Activated CD8-positive, alpha-beta memory T cell treated with anti-CD3 and anti-CD28 coated beads for 36 hours (primary cell): Measurements from ENCODE around the gene GNAI3. TPM values are rescaled to one million over a fixed set of nuclear protein-coding genes. Genes with fewer than 3 reads are reported as not detected.

ENCODE experiments used
- CTCF ChIA-PET: fragments of 350-600 bp; sonication (Branson Sonifier 250); formaldehyde crosslinking; loops from one replicate; lab custom pipeline; 2021; ENCODE audit warnings: antibody characterized with exemption; lab: Charles Lee
- POLR2A ChIA-PET: fragments of 350-600 bp; sonication (Branson Sonifier 250); formaldehyde crosslinking; loops from one replicate; lab custom pipeline; 2021; ENCODE audit warnings: antibody characterized with exemption; lab: Charles Lee
- total RNA-seq, 2 experiments: library from RNA; stranded (reverse); gene quantifications; one replicate each; pipeline ENCODE4 v1.2.3, GENCODE V29; 2021

GNAI3 gene
- total RNA-seq, 2 experiments from 2014 or later, result 9.2 to 9.3 TPM

DNA sequence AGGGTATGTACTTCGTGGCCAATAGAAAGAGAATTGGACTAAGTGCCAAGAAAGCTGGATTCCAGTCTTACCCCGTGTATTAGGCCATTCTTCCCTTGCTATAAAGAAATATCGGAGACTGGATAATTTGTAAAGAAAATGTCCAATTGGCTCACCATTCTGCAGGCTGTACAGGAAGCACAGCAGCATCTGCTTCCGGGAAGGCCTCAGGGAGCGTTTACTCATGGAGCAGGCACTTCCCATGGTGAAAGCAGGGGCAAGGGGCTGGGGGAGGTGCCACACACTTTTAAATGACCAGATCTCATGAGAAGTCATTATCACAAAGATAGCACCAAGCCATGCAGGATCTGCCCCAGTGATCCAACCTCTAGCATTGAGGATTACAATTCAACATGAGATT lies 31.1 kb upstream of the GNAI3 start:
- POLR2A ChIA-PET, result no interaction called here
- CTCF ChIA-PET, result interaction anchor here (2.0 to 38.8 kb wide), 2 partner anchors 12 to 23 kb away, joined by 5 to 743 read pairs; partner anchors contain the start of gene CYB561D1

DNA sequence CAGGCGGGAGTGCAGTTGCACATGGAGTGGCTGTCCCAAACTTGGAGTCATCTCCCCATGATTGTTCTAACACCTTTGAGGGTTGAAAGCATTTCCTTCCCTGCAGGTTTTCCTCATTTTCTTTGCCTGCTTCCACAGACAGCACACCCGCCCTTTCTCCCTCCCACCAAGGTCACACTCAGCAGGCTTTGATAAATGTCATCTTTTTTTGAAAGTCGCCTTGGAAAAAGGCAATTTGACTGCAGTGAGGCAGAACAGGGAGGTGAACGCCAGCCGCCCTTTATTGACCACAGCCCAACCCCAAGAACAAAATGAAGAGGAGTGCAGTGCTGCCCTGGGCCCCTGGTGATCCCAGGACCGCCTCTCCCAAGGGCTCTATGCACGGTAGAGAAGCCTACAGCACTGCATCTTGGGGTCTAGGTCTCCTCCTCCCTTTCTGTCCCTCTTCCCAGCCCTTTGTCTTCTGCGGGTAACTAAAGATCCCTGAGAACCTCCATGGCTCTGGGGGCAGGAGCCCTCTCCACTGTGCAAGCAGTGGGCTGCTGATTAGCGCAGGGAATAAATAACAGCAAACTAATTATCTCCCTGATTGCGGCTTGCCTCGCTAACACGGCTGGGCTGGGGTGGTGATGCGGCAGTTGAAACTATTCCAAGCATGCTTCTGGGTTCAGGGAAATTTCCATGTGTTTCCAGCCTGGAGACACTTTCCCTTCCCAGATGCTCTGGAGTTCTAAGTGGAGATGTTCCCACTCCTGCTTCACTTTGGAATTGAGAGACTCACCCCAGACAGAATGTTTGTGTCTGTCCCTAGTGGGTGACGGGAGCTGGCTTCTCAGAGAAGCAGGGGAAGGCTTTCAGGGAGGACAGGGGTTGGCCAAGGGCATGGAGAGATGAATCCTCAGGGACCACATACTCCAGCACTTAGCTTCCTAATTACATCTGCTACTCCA lies 27.1 kb upstream of the GNAI3 start:
- ChIA-PET CTCF (interaction anchor here (1.8 to 38.8 kb wide), 3 partner anchors 8 to 20 kb away, joined by 5 to 743 read pairs (median 743); partner anchors contain the start of genes AMIGO1, ATXN7L2 and CYB561D1), POLR2A (no interaction called here)

DNA sequence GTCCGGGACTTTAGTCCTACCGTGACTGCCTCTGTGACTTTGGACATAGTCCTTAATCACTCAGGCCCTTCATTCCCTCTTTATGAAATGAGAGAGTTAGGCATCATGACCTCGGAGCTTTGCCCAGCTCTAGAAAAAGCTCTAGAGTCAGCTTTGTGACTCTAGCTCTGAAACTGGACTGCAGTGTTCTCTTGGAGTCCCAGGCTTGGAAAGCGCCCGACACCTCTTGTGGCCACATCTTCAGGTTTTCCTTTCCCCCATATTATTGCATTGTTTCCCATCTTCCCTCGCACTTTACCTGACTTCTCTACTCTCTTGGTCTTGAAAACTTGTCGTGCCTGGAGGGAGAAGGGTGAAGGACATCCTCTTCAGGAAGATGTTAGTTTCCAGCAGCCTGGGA lies 26.4 kb upstream of the GNAI3 start:
- POLR2A ChIA-PET, result no interaction called here
- CTCF ChIA-PET, result interaction anchor here (1.8 to 15.4 kb wide), 2 partner anchors 10 to 21 kb away, joined by 5 to 743 read pairs; partner anchors contain the start of genes AMIGO1, ATXN7L2 and CYB561D1

DNA sequence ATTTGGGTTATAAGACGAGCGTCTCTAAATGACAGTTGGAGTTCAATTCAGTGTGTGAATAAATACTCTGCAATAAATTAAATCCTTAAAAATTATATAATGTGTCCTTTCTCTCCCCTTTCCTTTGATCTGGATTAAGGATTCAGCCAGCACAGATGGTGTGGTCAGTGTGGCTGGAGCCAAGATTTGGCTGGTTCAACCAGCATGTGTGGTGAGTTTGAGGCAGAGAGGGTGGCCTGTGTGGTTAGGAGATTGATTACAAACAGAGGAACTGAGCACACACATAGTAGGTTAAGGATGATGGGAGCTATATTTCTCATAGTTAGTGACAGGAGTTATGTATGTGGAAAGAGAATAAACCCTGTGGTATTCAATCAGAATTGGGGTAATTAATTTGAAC lies 24.7 kb upstream of the GNAI3 start:
- CTCF ChIA-PET, result interaction anchor here (1.3 to 15.4 kb wide), 3 partner anchors 9 to 23 kb away, joined by 3 to 743 read pairs (median 3); partner anchors contain the start of genes AMIGO1, ATXN7L2 and CYB561D1
- POLR2A ChIA-PET, result no interaction called here

DNA sequence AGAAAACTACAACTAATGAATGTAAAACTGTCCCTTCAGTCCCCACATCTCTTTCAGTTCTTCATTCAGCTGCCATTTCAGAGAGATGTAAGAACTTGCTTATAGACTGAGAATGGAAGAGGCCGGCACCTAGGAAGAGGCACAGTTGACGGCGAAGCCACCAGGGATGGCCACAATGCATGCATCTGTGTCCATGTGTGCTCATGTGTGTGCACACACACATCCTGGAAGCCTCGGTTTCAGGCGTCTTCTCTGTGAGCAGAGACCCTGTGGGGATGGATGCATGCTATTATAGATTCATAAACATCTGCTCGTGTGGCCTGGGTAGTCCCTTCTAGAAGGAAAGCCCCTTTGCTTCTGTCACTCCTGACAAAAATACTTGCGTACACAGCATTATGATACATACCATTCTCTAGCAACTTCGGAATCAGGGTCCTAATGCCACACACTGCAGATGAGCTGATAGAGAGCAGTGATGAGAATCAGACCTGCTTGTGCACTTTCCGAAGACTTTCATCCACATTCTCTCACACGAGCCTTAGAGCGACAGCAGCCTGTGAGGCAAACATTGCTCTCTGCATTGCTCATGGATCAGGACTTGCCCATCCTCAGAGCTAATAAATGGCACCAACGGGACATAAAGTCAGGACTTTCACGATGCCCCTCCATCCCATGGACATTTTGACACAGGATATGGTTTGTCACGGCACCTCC lies 21.2 kb upstream of the GNAI3 start:
- CTCF ChIA-PET, result interaction anchor here (15.4 kb wide), 1 partner anchor 26 kb away, joined by 743 read pairs; the partner anchor contains the start of genes AMIGO1, ATXN7L2 and CYB561D1
- POLR2A ChIA-PET, result no interaction called here

DNA sequence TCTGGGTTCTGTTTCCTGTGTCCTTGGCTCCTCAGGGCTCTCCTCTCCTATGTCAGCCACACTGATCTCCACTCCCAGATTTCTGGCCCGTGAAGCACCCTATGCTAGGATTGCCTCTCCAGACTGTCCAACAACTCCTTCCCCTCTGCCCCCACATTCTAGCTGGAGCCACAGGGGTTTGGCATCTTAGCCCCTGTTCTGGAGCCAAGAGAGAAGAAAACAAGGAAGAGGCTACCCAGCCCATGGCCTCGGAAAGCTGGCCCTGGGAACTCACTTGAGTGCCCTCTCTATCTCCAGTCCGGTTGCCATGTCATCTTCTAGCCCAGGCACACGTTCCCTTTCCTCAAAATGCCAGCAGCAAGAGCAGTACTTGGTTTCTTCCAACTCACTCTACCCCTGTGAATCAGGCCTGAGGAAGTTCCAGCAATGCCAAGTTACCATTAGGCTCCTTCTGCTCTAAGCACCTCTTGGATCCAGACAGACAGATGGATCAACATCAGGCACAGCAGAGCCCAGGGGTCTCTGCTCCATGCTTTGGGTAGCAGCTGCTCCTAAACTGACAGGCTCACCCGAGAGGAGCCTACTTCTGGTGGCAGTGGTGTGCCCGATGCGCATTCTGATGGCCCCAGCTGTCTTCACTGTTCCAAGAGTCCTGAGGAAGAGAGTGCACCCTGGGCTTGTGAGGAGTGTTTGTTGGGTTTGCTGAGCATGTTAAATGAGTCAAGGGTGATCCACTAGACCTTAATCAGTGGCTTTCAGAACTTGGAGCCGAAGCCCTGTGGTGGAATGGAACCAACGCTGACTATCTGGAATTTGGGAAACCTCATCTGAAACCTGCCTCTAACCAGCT lies 20.3 kb upstream of the GNAI3 start:
- ChIA-PET CTCF (interaction anchor here (15.4 kb wide), 1 partner anchor 27 kb away, joined by 743 read pairs; the partner anchor contains the start of genes AMIGO1, ATXN7L2 and CYB561D1), POLR2A (no interaction called here)

DNA sequence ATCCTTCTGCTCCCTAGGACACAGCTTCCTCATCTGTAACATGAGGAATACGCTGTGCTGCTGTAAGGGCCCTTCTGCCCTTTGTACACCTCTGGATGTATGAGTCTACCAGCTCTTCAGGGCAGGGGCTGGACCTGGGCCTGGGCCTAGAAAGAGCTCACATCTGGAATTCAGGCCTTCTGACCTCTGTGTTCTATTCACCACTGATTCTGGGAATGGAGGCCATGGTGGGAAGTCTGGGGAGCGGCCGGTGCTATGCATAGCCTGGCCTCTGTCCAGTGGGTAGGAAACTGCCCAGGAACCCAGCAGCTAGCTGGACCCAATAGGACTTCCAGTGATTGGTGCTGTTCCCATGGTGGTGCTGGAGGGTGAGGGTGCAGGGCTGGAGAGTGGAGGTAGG lies 19.7 kb upstream of the GNAI3 start:
- CTCF ChIA-PET, result interaction anchor here (15.4 kb wide), 1 partner anchor 27 kb away, joined by 743 read pairs; the partner anchor contains the start of genes AMIGO1, ATXN7L2 and CYB561D1
- POLR2A ChIA-PET, result no interaction called here

DNA sequence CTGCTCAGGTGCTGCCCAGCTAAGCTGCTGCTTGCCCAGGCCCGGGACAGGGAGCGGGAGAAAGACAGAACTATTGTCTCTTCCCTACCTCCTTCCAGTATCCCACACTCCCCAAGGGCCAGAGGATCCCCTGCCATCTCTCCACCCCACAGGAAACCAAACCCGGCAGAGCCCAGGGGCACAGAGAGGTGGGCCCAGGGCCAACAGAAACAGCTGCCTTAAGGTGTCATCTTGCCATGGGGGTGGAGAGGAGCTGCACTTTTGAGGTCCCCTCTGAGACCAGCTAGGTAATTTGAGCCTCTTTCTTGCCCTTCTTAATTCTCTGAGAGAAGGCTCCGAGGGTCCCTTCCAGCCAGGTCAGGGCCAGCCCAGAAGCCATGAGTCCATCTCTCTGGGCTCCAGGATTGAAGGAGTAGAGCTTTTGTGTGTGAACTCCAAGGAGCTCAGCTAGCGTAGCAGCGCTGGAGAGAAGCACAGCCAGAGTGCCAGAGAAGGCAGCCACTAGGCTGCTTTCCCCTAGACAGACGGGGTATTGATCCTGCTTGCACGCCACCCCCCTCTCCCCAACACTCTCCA lies 18.4 kb upstream of the GNAI3 start:
- CTCF ChIA-PET, result interaction anchor here (0.6 to 15.4 kb wide), 3 partner anchors 28 to 253 kb away, joined by 3 to 743 read pairs (median 4); partner anchors contain the start of genes AMIGO1, ATXN7L2, CYB561D1 and SORT1

DNA sequence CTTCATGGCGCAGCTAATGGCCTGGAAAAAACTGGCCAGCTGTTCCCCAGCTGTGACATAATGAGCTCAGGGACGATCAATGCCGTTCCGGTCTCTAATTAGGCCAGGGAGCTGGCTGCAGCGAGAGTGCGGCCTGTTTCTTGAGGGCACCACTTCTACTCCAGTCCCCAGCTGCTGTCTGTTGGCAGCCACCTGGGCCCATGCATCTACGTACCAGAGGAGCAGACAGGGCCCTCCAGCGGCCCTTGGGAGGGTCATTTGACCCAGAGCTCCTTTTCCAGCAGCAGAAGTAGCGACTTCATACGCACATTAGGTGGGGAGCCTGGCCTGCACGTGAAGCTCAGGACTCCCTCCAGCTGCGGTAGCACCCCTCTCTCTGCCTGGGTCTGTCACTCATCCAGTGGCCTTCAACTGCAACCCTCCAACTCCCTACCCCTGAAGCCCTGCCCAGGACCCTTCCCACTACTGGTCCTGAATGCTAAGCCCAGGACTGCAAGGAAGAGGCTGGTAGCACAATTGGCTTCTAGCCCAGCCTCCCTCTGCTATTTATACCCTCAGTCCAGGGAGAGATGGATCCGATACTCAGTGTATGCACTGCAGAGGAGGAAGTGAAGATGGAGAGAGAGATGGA lies 17.8 kb upstream of the GNAI3 start:
- CTCF ChIA-PET, result interaction anchor here (0.6 to 15.4 kb wide), 3 partner anchors 29 to 253 kb away, joined by 3 to 743 read pairs (median 4); partner anchors contain the start of genes AMIGO1, ATXN7L2, CYB561D1 and SORT1
- POLR2A ChIA-PET, result no interaction called here

More for the DNA sequence above, 18.4 kb upstream of the GNAI3 start:
- POLR2A ChIA-PET, result no interaction called here

DNA sequence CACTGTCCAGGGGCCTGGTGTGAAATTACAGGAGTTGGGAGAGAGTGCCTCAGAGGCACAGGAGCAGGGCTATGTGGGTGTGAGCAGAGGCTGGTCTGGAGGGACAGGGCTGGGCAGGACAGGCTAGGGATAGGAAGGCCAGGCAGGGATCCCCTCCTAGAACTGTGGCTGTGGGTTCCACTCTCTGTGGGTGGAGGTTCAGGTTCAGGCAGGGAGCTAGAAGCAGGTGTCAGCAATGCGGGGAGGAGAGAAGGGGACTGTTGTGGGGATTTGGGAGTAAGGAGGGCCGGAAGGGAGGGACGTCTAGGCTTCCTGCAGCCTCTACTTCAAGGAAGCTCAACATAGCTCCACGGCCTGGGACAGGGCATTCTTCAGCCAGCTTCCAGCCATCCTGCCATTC lies 17.0 kb upstream of the GNAI3 start:
- ChIA-PET POLR2A (interaction anchor here (0.6 to 1.4 kb wide), 2 partner anchors 41 to 491 kb away, joined by 8 to 13 read pairs; no protein-coding TSS in a partner anchor), CTCF (interaction anchor here (1.3 to 15.4 kb wide), 19 partner anchors 9 to 431 kb away, joined by 3 to 743 read pairs (median 11); partner anchors contain the start of genes AMIGO1, ATXN7L2, CYB561D1 and GNAI3)

DNA sequence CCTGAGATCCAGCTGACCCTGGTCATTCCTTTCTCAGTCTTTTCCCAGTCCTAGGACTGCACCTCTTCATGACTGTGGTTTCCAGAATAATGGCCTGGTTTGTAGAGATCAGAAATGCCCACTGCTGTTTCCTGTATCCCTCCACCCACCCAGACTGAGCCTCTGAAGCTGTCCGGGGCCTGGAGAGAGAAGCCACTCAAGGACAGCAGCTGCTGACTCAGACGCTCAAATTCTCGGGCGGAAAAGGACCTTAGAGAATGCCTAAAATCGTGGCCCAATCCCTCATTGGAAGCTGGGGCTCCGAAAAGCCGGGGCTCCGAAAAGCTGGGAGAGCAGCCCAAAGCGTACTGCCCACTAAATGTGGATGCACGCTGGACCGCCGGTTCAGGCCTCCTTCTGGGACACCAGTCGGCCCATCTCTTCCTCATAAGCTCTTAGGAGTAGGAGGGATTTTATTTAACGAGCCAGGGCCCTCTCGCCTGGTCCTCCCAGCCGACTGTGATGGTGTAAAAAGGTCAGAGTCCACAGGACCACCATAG lies 16.5 kb upstream of the GNAI3 start:
- POLR2A ChIA-PET, result interaction anchor here (0.6 to 1.6 kb wide), 4 partner anchors 41 to 492 kb away, joined by 4 to 13 read pairs (median 6); partner anchors contain the start of genes ATXN7L2 and PSMA5
- CTCF ChIA-PET, result interaction anchor here (0.5 to 15.4 kb wide), 40 partner anchors 8 to 769 kb away, joined by 3 to 743 read pairs (median 5); partner anchors contain the start of genes AMIGO1, ATXN7L2, CYB561D1 and GNAI3

DNA sequence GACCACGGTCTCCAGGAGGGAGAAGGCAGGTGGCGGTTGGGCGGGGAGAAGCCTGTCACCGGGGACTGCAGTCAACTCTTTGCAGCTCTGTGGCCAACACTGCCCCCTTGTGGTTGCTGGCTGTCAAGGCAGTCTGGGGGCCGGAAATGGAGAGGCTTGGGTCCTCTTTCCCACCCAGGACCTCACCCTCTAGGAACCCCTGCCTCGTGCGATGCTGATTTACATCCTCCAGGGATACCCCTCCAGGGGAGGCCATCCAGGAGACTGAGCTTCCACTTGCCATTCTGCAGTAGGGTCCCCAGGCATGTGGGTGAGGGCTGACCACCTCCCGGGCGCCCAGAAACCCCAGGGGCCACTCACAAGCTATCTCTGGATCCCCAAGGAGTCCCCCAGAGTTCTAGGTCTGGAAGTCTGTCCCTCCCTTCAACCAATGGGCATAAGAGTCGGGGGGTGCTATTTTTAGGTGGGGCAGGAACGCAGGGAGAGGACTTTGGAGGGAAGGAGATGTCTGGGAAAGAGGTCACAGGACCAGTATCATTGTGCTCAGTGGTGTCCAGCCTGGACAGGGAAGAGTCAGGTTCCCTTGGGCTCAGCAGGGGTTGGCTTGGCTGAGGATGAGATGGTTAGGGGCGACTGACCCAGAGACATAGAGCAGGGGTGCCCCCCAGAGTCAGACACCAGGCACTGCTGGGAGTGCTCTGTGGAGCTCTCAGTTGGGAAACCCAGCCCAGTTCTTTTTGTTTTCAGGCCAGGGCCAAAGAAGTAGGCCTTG lies 15.9 kb upstream of the GNAI3 start:
- ChIA-PET POLR2A (interaction anchor here (0.6 to 1.6 kb wide), 6 partner anchors 14 to 705 kb away, joined by 3 to 8 read pairs (median 4); partner anchors contain the start of genes ATXN7L2, CYB561D1 and PSMA5), CTCF (interaction anchor here (0.5 to 15.4 kb wide), 51 partner anchors 9 to 770 kb away, joined by 3 to 743 read pairs (median 4); partner anchors contain the start of genes AMIGO1, ATXN7L2, CYB561D1 and GNAI3)

DNA sequence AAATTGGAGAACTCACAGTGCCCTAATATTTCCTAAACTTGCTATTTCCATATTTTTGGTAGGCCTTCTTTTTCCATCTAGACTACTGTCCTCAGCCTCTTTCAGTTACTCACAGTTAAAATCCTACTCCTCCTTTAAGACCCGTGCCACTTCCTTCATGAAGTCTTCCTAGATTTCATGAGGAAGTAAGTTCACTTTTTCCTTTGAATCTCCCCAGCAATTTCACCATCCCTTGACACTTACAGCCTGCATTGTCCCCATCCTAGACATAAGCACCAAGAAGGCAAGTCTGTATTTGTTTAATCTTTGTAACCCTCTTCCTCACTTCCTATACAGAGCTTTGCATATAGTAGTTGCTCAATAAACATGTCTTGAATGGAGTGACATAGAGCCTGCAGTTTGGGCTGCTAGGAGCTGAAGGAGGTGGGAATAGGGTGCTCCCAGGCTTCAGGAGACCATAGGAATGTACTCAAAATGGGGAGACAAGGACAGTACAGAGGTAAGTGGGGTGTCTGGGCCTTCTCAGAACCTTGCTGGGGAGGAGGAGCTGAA lies 14.0 kb upstream of the GNAI3 start:
- CTCF ChIA-PET, result interaction anchor here (2.0 to 15.4 kb wide), 3 partner anchors 9 to 257 kb away, joined by 4 to 743 read pairs (median 55); partner anchors contain the start of genes AMIGO1, ATXN7L2 and CYB561D1
- POLR2A ChIA-PET, result no interaction called here

DNA sequence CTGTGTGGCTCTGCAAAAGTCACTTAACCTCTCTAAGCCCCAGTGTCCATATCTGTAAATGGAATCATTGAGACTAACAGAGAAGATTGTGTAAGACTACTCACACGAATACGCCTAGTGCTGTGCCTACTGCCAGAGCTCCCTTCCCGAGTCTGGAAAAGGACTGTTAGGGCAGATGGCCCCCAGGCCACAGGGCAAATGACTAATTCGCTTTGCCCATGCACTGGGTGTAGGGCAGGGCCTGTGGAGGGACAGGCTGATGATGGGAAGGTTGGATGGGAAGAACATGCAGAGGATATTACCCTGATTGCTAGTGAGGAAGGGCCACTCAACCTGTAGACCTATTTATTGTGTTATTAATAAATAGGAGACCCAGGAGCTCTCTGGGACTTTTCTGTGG lies 12.9 kb upstream of the GNAI3 start:
- ChIA-PET CTCF (interaction anchor here (2.0 to 15.4 kb wide), 3 partner anchors 8 to 258 kb away, joined by 4 to 743 read pairs (median 55); partner anchors contain the start of genes AMIGO1, ATXN7L2 and CYB561D1), POLR2A (no interaction called here)

DNA sequence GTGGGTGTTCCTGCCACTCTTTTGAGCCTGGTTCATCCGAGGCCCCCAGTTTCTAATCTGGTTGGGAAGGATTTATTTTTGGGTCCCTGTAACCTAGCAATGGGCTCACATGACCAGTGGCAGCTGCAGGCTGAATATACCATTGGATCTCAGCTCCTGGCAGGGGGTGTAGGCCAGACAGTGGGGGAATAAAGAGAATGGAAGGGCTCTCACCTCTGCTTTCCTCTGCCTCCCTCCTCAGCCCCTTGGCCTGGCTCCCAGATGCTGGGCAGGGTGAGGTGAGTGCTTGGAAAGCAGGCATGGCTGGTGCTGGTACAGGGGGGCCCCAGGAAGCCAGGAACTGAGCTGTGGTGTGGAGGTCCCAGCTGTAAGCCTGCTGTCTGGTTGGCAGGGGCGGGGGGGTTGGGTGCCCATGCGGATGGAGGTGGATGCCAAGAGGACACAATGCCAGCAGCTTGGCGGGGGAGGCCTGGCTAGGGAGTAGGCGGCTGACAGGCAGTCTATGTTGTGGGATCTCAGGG lies 12.4 kb upstream of the GNAI3 start:
- CTCF ChIA-PET, result interaction anchor here (2.0 to 15.4 kb wide), 3 partner anchors 8 to 258 kb away, joined by 4 to 743 read pairs (median 55); partner anchors contain the start of genes AMIGO1, ATXN7L2 and CYB561D1
- POLR2A ChIA-PET, result no interaction called here
